ENCODE data around the gene KCTD16.

KCTD16 gene

DNA sequence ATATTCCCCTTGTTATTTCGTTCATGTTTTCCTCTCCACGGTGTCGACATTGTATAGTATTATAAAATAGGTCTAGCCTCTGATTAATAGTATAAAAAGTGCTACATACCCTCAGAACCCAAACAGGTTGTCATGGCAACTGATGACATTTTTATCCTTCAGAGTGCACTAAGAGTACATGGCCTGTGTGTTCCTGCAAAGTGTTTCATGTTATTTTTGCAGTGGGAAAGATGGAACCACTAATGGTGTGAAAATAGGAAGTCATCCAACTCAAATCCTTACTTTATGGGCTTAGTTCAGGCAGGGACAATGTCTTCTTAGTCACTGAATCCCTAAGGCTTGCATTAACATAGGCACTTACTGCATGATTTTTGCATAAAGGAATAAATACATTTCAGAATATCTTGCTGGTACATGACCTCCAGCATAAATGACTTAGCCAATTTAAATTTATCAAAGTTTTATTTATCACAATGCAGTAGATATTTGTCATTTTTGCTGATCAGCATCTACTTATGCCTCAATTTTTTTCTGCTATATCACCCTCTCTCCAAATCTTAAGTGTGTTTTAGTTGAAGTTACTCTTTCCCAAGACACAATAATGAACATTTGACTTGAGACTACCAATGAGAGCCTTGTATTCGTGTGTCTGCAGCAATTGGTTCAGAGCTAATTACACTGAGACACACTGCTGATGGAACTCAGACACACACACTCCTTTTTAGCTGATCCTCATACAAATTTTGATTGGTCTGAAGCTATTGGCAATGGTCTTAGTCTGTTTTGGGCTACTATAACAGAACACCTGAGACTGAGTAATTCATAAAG, 243.7 kb downstream of the KCTD16 start:
- FAIRE-seq, result no peak

DNA sequence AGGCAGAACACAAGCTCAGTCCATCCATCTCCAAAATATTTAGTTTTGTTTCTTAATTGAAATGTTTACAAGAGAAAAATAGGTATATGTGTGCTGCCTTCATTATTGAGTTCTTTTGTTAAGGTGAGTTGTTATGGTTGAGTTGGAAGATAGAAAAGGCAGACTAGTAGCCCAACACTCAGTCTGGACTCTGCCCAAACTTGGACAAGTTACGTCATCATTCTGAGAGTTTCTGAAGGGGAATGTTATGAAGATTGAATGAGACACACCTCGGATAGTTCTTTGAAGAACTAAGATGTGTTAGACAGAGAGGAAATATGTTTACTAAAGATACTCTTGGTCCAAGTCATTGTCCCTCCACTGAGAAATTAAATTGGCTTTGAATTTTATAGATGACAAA, 245.5 kb downstream of the KCTD16 start:
- no peak for FAIRE-seq

- no peak for FAIRE-seq
Observed at GRCh38 chr5:144418719-144419118, 248.0 kb downstream of the KCTD16 start.

GRCh38 chr5:144421411-144421810, 250.7 kb downstream of the KCTD16 start:
- no peak for FAIRE-seq

DNA sequence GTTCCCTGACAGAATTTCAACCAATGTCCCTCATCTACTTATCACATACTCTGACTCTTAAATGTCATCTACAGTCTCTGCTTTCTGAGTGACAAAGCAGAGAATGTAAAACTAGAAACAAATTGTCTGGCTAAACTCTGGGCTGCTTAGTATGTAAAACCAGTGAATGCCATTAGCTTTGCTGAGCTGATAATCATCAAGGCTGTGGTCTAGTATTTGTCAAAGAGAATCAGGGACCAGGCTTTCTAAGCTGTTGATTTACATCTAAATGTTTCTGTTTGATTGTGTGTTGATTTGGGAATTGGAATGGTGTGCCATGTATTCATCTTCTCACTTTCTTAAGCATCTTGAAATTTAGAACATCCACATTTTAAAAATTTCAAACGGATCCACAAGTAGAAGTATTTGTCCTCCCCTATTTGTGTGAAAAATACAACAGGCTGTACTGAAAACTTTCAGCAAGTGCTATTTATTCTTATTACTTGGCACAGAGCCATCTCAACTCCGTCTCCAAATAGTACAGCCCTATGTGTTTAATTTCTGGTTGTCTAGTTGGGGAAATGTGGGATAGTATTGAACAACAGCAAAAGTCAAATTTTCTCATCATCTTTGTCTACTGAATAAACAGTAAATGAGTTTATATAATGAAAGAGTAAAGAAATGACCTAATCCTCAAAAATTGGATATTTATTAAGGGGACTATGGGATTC, 251.5 kb downstream of the KCTD16 start:
- FAIRE-seq, result no peak

DNA sequence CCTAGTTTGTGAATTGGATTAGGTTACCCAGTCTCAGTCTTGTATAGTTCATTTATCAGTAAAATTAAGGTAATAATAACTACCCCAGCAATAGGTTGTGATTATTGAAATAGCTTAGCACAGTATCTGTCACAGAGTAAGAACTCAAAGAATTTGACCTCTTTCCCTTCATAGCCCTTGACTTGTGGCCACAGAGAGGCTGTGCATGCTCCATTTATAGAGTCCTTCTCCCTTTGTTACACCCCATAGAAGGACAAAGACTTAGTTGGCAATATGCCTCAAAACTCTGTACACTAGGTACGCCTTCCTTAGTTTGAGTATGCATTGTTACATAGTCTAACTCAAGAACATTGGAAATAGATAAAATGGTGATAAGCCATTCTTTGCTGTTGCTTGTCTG, 257.2 kb downstream of the KCTD16 start:
- no peak for FAIRE-seq

- FAIRE-seq, result no peak
Observed at GRCh38 chr5:144428326-144428725, 257.7 kb downstream of the KCTD16 start.

GRCh38 chr5:144429405-144429804, 258.7 kb downstream of the KCTD16 start:
- FAIRE-seq, result no peak

DNA sequence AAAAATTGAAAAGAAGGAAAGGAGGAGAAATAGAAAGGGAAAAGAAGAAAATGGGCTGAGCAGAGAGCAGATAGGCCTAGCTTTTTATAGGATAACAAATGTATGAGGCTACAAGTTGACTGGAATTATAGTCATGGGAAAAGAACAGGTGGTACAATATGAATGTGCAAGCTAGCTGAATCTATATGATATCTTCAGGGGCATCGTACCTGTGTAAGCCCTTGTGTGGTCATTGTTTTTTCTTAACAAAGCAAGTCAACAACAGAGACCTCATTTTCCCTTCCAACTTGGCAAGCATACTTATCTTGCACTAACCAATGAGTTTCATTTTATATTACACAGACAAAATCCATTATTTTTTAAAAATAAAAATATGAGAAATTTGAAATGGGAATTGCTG, 259.2 kb downstream of the KCTD16 start:
- FAIRE-seq, result no peak

DNA sequence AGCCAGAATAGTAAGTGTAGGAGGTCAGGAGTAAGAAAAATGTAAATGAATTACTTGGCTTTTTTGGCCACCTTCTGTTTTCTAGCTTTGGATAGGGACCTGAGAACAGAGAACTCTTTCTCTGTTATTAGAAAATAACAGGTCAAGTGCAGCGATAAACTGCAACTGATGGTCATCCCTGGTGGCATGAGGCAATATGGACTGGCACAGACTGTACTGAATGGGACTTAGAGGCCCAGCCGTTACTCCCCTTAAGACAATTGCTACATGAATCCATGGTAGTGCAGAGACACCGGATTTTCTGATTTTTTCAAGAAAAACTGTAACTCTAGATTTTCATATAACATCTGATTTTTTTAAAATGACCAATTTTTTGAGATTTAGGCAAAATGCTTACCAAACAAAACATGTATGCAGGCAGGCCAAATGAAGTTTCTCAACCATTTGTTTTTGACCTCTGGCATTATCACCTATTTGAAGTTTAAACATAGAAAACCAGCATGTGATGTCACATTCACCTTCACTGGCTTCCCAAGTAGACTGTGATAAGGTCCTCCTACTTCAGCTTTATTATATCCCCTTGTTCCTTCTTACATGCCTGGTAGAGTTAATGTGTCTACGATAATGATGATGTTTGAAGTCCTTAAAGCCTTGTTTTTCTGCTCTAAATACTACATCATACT, 262.6 kb downstream of the KCTD16 start:
- FAIRE-seq, result no peak

- no peak for FAIRE-seq
Observed at GRCh38 chr5:144433893-144434292, 263.2 kb downstream of the KCTD16 start.

GRCh38 chr5:144436007-144436406, 265.3 kb downstream of the KCTD16 start:
- FAIRE-seq, result no peak

DNA sequence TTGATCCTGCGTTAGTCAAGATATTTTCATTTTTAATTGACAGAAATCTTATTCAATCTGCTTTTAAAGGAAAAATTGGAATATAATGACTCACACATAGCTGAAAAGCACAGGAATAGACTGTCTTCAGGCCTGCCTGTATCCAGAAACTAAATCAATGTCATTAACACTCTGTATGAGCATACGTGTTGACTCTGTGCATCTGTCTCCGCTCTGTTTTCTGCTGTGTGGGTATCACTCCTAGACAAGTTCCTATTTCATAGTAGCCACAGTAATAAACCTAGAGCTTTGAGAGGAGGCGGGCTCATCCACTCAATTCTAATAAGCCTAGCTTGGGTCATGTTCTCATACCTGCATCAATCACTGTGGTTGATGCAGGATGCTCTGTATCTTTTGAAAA, 267.6 kb downstream of the KCTD16 start:
- FAIRE-seq, result no peak

GRCh38 chr5:144448457-144448856, 277.8 kb downstream of the KCTD16 start:
- no peak for FAIRE-seq

DNA sequence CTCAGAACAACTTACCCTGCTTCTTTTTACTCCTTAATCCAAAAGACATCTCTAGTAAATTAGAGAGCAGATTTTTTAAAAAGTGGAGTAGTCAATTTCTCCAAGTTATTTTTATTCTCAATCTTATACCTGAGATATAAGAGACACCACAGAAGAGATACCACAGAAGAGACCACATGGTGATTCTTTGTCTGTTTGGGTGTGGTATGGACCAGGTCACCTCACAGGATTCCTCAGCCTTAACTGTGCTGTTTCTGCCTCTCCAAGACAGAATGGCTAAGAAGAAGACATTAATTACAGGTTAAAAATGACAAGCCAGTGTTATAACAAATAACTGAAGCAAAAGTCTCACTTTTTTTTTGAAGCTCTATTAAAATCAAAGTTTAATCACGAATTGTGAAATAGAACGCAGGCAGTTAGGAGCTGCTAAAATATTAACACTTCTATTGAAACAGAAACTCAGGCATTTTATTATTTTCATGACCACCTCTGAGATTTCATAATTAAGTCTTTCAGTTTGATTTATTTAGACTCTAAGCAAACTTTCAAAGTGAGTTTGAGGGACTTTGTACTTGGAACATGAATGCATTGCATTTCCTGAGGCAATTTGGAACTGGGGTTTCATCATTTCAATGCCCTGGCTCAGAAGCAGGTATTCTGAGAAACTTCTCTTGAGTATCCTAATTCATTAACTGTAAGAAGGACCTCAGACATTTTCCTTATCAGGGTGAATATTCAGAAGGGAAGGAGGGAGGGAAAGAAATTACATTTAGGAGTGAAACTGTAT, 280.7 kb downstream of the KCTD16 start:
- no peak for FAIRE-seq

DNA sequence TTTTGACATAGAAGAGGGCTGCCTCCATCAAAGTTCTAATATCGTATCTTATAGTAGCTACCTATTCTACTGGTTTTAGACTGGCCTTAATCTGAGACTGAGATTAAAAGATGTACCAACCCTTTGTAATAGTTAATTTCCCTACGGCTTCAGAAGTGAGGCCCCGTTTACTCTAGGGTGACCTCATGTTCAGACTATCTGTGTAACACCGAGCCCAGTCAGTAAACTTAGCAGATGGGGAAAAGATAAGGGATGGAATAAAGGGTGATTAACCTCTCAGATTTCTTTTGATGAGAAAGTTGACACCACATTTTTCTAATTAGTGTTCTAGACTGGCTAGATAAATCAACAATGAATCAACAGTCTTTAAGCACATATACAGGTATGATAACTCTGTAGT, 283.1 kb downstream of the KCTD16 start:
- FAIRE-seq, result no peak

GRCh38 chr5:144457160-144457559, 286.5 kb downstream of the KCTD16 start:
- FAIRE-seq, result no peak

- FAIRE-seq, result no peak
Observed at GRCh38 chr5:144458216-144458615, 287.5 kb downstream of the KCTD16 start.

DNA sequence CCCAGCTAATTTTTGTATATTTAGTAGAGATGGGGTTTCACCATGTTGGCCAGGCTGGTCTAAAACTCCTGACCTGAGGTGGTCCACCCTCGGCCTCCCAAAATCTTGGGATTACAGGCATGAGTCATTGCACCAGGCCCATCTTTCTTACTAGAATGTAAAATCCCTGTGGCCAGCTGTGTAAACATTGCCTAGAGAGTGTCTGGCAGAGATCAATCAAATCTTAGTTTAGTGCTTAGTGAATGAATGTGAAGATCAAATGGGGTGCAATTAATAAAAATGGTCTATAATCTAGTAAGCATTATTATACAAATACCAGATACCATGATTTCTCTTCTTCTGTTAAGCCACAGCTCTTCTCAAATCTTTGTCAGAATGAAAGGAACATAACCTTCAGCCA, 289.9 kb downstream of the KCTD16 start:
- FAIRE-seq, result no peak

DNA sequence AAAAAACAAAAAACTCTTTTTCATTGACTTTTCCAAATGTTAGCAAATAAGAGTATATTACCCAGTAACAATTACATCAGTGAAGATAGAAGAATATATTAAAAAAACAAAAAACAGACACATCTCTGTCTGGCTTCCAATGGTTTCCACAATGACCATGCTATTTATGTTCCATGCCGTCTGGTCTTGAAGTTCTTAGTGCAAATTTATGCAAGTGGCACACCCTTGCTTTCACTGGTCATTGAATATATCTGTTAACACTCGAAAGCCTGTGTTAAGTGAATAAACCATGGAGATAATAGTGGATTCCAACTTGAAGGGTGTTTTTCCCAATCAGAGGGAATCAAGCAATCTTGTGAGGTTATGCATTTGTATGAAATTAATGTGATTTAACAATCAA, 291.9 kb downstream of the KCTD16 start:
- no peak for FAIRE-seq

DNA sequence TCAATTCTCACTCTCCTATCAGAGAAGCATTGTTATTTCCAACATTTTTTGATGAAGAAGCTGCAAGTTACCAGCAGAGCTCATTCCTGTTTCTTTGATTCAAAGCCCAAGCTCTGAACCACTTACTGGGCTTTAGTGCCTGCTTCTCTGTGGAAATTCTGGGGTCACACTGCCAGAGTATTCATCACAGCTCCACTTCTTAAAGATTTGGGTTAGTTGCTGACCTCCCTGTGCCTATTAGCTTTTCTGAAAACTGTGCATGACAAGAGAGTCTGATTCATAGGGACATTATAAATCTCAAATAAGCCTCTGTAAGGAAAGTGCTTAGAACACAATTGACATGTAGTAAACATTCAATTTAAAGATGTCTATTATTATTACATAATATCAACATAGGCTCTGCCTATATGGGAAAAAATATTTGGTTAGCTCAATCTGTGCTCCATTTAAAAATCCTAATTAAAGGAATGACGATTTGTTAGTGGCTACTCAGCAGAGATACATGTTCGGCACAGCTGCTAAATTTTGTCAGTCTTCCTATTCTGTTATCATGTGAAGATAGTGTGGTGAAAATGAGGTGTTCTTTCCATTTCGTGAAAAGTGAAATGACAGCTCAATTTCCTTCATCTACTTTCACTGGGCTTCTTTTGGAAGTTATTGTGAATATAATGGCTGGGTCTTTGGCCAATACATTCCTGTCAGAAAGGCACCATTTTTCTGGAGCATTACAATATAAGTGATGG, 293.0 kb downstream of the KCTD16 start:
- FAIRE-seq, result no peak

- no peak for FAIRE-seq
Observed at GRCh38 chr5:144464306-144464705, 293.6 kb downstream of the KCTD16 start.
